Neural progenitor cell (in vitro differentiated cells): ENCODE data around the gene CLDN1. TPM values are rescaled to one million over a fixed set of nuclear protein-coding genes. Genes with fewer than 3 reads are reported as not detected.

Experiments
- DNase-seq: peaks from one replicate; pipeline ENCODE4 v3.0.0-alpha.2; 2016; ENCODE audit warnings: low spot score
- H2AFZ ChIP-seq: fragments of 200-600 bp; sonication (generic); replicated peaks from 2 replicates; pipeline ENCODE4 v1.6.1; 2016; ENCODE audit warnings: antibody characterized with exemption
- H3F3A ChIP-seq: fragments of 200-600 bp; sonication (generic); 2 replicates; pipeline ENCODE4 v1.6.1; 2016; ENCODE audit warnings: antibody characterized with exemption, low read depth
- H3K27ac ChIP-seq: fragments of 200-600 bp; sonication (generic); 2 replicates; pipeline ENCODE4 v1.5.1; 2016; ENCODE audit warnings: mild to moderate bottlenecking
- H3K27me3 ChIP-seq: fragments of 200-600 bp; sonication (generic); 2 replicates; pipeline ENCODE4 v1.6.1; 2016; ENCODE audit warnings: mild to moderate bottlenecking, moderate library complexity
- H3K36me3 ChIP-seq: fragments of 200-600 bp; sonication (generic); 2 replicates; pipeline ENCODE4 v1.5.1; 2016
- H3K4me1 ChIP-seq: fragments of 200-600 bp; sonication (generic); 2 replicates; pipeline ENCODE4 v1.6.1; 2016; ENCODE audit warnings: mixed run types
- H3K4me2 ChIP-seq: fragments of 200-600 bp; sonication (generic); 2 replicates; pipeline ENCODE4 v1.6.1; 2016
- H3K4me3 ChIP-seq: fragments of 200-600 bp; sonication (generic); 2 replicates; pipeline ENCODE4 v1.5.1; 2016
- H3K79me2 ChIP-seq: fragments of 200-600 bp; sonication (generic); 2 replicates; pipeline ENCODE4 v1.6.1; 2016; ENCODE audit warnings: low read depth
- H3K9ac ChIP-seq: fragments of 200-600 bp; sonication (generic); 2 replicates; pipeline ENCODE4 v1.6.1; 2016
- H3K9me3 ChIP-seq: fragments of 200-600 bp; sonication (generic); 2 replicates; pipeline ENCODE4 v1.5.1; 2016; ENCODE audit warnings: low read depth
- H4K20me1 ChIP-seq: fragments of 200-600 bp; sonication (generic); 2 replicates; pipeline ENCODE4 v1.6.1; 2016; ENCODE audit warnings: low read depth
- H3K27ac Mint-ChIP-seq: 3 replicates; pipeline ENCODE4 v1.8.0; 2021; ENCODE audit warnings: mixed read lengths
- H3K27me3 Mint-ChIP-seq: 2 replicates; pipeline ENCODE4 v1.8.0; 2022; ENCODE audit warnings: low read depth, mild to moderate bottlenecking, inconsistent platforms, moderate library complexity, mixed read lengths; ENCODE audit not compliant: insufficient read depth
- H3K36me3 Mint-ChIP-seq: 3 replicates; pipeline ENCODE4 v1.8.0; 2021; ENCODE audit warnings: mixed read lengths
- H3K4me1 Mint-ChIP-seq: 3 replicates; pipeline ENCODE4 v1.8.0; 2021; ENCODE audit warnings: mixed read lengths
- H3K4me3 Mint-ChIP-seq: 3 replicates; pipeline ENCODE4 v1.8.0; 2021; ENCODE audit warnings: mild to moderate bottlenecking, moderate library complexity, mixed read lengths
- H3K9me3 Mint-ChIP-seq: 3 replicates; pipeline ENCODE4 v1.8.0; 2020; ENCODE audit warnings: mixed read lengths
- EZH2 ChIP-seq: fragments of 200-600 bp; sonication (generic); IDR thresholded peaks from 2 replicates; pipeline ENCODE4 v1.6.1; 2017; ENCODE audit warnings: antibody characterized with exemption, mild to moderate bottlenecking, moderate library complexity
- EZH2phosphoT487 ChIP-seq: fragments of 200-600 bp; sonication (generic); IDR thresholded peaks from 2 replicates; pipeline ENCODE4 v1.6.1; 2017; ENCODE audit warnings: antibody characterized with exemption
- total RNA-seq: library from RNA; depleted of rRNA; stranded (reverse); fragments of >200 nt; gene quantifications from 2 replicates; pipeline ENCODE4 v1.2.3, GENCODE V29; 2015; ENCODE audit warnings: low replicate concordance
- TF ChIP-seq, protein P1 (sequence below): fragments of 200-600 bp; sonication (generic); IDR thresholded peaks from 2 replicates; pipeline ENCODE4 v1.5.1; 2017; ENCODE audit warnings: antibody characterized with exemption, mild to moderate bottlenecking

Gene CLDN1
- total RNA-seq, 1 donor from 2014 or later = 0.24 TPM

DNA sequence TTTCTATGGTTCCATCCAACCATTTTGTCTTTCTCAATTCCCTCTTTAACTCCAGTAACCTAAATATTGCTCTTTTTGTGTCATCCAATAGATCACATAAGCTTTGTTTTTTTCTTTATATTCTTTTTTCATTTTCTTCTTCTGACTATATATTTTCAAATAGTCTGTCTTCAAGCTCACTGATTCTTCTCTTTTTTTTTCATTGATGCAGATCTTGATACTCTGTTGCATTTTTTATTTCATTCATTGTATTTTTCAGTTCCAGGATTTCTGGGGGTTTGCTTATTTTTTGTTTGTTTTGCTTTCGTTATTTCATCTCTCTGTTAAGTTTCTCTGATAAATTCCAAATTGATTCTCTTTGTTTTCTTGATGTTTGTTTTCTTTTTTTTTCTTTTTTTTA, 36.2 kb downstream of the CLDN1 start:
- no peak overlapping the region for H3K9ac ChIP-seq
- no peaks in the 10 kb centered on the region for H3K4me1 ChIP-seq
- H4K20me1 ChIP-seq = no peaks in the 10 kb centered on the region
- no peak for TF ChIP-seq EZH2
- TF ChIP-seq EZH2phosphoT487 = no peak
- TF ChIP-seq, protein P1, sequence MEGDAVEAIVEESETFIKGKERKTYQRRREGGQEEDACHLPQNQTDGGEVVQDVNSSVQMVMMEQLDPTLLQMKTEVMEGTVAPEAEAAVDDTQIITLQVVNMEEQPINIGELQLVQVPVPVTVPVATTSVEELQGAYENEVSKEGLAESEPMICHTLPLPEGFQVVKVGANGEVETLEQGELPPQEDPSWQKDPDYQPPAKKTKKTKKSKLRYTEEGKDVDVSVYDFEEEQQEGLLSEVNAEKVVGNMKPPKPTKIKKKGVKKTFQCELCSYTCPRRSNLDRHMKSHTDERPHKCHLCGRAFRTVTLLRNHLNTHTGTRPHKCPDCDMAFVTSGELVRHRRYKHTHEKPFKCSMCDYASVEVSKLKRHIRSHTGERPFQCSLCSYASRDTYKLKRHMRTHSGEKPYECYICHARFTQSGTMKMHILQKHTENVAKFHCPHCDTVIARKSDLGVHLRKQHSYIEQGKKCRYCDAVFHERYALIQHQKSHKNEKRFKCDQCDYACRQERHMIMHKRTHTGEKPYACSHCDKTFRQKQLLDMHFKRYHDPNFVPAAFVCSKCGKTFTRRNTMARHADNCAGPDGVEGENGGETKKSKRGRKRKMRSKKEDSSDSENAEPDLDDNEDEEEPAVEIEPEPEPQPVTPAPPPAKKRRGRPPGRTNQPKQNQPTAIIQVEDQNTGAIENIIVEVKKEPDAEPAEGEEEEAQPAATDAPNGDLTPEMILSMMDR = no peak
- Mint-ChIP-seq H3K9me3 (peaks cover 28% of the 10 kb centered on the region), H3K36me3 (peaks cover 8% of the 10 kb centered on the region), H3K4me1 (peaks cover 6% of the 10 kb centered on the region), H3K4me3 (no peak overlapping the region), H3K27ac (no peak overlapping the region), H3K27me3 (no peaks in the 10 kb centered on the region)
- H3K4me3 ChIP-seq = no peak overlapping the region
- H3F3A ChIP-seq = no peaks in the 10 kb centered on the region
- H2AFZ ChIP-seq = no peak overlapping the region
- no peaks in the 10 kb centered on the region for H3K36me3 ChIP-seq
- H3K27ac ChIP-seq = no peak overlapping the region
- H3K9me3 ChIP-seq = no peaks in the 10 kb centered on the region
- H3K79me2 ChIP-seq = no peaks in the 10 kb centered on the region
- no peak overlapping the region for H3K4me2 ChIP-seq
- DNase-seq = no peak
- H3K27me3 ChIP-seq = no peaks in the 10 kb centered on the region

DNA sequence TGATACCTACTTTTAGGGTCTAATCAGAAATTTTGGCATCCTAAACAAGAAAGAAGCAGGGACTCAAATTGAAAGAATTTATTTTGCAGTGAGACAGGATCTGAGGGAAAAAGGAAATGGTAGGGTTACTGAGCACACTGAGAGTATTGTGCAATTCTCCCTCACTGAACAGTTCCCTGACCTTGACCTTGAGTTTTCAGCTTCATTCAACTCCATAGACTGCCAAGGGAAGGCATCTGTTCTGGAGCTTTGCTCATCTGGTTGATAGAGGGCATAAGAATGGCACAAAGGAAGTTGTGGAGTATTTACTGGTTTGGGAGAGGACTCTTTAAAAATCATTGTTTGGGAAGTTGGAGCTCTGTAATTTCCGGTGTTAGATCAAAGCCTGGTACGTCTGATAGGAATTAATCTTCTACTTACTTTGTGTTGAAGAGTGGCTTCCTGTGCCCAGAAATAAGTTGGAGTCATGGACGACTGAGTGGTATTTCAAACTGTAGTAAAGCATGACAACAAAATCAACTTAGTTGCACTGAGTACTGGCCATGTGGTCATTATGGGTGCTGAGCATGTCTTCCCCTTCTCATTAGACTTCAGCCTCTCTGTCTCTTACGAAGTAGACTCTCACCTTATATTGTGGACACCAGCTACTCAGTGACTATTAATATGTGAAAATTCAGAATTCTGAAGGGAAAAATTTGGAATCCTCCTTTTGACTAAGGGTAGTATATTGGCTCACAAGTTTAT, 40.8 kb downstream of the CLDN1 start:
- H3K9me3 Mint-ChIP-seq = peaks cover 13% of the 10 kb centered on the region
- no peak overlapping the region for H3K4me3 ChIP-seq
- no peaks in the 10 kb centered on the region for H3F3A ChIP-seq
- H3K27ac Mint-ChIP-seq = no peak overlapping the region
- no peaks in the 10 kb centered on the region for H3K79me2 ChIP-seq
- H4K20me1 ChIP-seq = no peaks in the 10 kb centered on the region
- H3K4me2 ChIP-seq = no peak overlapping the region
- no peaks in the 10 kb centered on the region for H3K27me3 ChIP-seq
- no peak overlapping the region for H2AFZ ChIP-seq
- H3K9ac ChIP-seq = no peak overlapping the region
- H3K4me1 ChIP-seq = no peaks in the 10 kb centered on the region
- H3K9me3 ChIP-seq = no peaks in the 10 kb centered on the region
- peaks cover 5% of the 10 kb centered on the region for H3K36me3 Mint-ChIP-seq
- peaks cover 16% of the 10 kb centered on the region for H3K4me1 Mint-ChIP-seq
- H3K4me3 Mint-ChIP-seq = no peak overlapping the region
- H3K27me3 Mint-ChIP-seq = no peaks in the 10 kb centered on the region
- DNase-seq = no peak
- H3K36me3 ChIP-seq = no peaks in the 10 kb centered on the region
- TF ChIP-seq, protein P1 = no peak
- TF ChIP-seq EZH2phosphoT487 = no peak
- TF ChIP-seq EZH2 = no peak
- no peak overlapping the region for H3K27ac ChIP-seq

DNA sequence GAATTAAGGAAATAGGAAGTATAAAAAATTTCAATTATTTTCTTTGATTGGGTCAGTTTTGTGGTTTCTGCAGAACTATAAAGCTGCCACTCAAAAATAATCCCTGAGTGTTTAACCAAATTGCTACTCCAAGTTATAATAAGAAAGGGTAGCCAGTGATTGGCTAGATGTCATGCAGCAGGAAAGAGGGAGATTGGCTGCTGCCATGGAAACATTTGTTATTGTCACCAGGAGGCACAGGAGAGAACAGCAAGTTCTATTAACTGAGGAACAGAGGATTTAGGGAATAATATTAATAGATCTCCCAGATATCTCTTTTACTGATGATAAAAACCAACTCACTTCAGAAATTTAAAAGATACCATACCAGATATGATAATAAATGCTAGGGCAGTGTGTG, 42.6 kb downstream of the CLDN1 start:
- Mint-ChIP-seq H3K27ac (peak overlapping the region; percentile 30), H3K4me3 (no peak overlapping the region), H3K4me1 (peaks cover 16% of the 10 kb centered on the region), H3K36me3 (no peaks in the 10 kb centered on the region), H3K27me3 (no peaks in the 10 kb centered on the region), H3K9me3 (peaks cover 4% of the 10 kb centered on the region)
- Histone ChIP-seq H3K9ac (no peak overlapping the region), H3K4me2 (no peak overlapping the region), H3F3A (no peaks in the 10 kb centered on the region), H3K27ac (no peak overlapping the region), H3K36me3 (no peaks in the 10 kb centered on the region), H3K79me2 (no peaks in the 10 kb centered on the region), H4K20me1 (no peaks in the 10 kb centered on the region), H3K27me3 (no peaks in the 10 kb centered on the region), H2AFZ (no peak overlapping the region), H3K4me3 (no peak overlapping the region), H3K4me1 (no peaks in the 10 kb centered on the region), H3K9me3 (no peaks in the 10 kb centered on the region)
- TF ChIP-seq EZH2phosphoT487 = no peak
- no peak for TF ChIP-seq EZH2
- TF ChIP-seq, protein P1 = no peak
- DNase-seq = no peak
